Astrocyte of the cerebellum (primary cell): ENCODE data around the gene S100B.

Experiments used
- DNase-seq: peaks from one replicate; pipeline ENCODE4 v3.0.0-alpha.2; 2011; ENCODE audit warnings: low read depth
- H3K4me3 ChIP-seq: 2 replicates; pipeline ENCODE4 v1.5.1; 2011; ENCODE audit warnings: mild to moderate bottlenecking, low read depth, low read length, moderate library complexity
- in situ Hi-C: cut with HindIII; loops from 2 replicates; pipeline ENCODE4 v1.10.0; 2017; ENCODE audit warnings: low sequenced_read_pairs
- TF ChIP-seq, protein P1 (sequence below): IDR thresholded peaks from 2 replicates; pipeline ENCODE4 v1.5.1; 2012; ENCODE audit warnings: low read length, low read depth, moderate library complexity, mild to moderate bottlenecking; ENCODE audit errors: missing control alignments

Gene S100B

DNA sequence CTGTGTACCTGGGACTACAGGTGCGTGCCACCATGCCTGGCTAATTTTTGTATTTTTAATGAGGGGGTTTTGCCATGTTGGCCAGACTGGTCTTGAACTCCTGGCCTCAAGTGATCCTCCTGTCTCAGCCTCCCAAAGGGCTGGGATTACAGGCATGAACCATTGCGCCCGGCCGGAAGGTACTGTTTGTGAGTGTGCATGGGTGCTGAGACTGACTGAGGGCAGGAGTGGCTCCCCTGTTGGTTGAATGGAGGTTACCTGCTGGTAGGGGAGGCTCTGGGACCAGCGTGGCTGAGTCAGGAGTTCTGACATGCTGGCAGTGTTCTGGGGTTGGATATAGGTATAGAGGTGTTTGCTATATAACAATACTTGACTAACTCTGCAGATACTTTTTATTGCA is 41.0 kb upstream of the S100B start:
- DNase-seq: no peak
- TF ChIP-seq, protein P1, sequence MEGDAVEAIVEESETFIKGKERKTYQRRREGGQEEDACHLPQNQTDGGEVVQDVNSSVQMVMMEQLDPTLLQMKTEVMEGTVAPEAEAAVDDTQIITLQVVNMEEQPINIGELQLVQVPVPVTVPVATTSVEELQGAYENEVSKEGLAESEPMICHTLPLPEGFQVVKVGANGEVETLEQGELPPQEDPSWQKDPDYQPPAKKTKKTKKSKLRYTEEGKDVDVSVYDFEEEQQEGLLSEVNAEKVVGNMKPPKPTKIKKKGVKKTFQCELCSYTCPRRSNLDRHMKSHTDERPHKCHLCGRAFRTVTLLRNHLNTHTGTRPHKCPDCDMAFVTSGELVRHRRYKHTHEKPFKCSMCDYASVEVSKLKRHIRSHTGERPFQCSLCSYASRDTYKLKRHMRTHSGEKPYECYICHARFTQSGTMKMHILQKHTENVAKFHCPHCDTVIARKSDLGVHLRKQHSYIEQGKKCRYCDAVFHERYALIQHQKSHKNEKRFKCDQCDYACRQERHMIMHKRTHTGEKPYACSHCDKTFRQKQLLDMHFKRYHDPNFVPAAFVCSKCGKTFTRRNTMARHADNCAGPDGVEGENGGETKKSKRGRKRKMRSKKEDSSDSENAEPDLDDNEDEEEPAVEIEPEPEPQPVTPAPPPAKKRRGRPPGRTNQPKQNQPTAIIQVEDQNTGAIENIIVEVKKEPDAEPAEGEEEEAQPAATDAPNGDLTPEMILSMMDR: no peak
- H3K4me3 ChIP-seq: no peak overlapping the region
- in situ Hi-C loops: no loop called here

DNA sequence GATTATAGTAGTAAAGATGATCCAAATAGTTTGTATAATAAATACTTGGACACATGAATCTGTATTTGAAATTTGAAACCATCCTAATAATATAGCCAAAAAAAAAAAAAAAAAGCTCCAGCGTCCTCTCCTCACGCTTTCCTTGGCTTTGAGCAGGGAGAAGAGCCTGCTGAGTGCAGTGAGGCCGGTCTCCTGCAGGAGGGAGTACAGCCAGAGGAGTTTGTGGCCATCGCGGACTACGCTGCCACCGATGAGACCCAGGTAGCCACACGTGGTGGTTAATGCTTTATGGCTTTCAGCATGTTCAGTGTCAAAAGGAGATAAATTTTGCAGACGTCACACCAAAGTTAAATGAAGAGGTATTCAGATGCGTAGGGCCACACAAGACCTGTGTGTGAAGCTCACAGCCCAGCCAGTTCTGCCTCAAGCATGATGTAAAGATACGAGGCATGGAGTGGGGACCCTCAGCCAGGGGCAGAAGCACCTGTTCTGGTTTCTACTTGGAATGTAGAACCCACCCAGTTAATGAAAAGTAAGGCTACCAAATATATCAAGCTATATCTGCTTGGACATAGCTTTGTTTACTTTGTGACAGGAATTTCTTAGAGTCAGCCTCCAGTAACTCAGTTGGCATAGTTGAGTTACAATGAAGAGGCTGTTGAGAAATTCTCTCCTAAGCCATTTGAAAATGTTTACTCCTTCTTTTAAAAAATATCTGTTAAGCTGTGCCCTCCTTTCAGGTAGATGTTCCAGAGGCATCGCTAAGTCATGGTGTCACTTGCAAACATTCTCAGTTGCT is 38.7 kb upstream of the S100B start:
- in situ Hi-C loops: no loop called here
- TF ChIP-seq, protein P1: no peak
- no peak for DNase-seq

DNA sequence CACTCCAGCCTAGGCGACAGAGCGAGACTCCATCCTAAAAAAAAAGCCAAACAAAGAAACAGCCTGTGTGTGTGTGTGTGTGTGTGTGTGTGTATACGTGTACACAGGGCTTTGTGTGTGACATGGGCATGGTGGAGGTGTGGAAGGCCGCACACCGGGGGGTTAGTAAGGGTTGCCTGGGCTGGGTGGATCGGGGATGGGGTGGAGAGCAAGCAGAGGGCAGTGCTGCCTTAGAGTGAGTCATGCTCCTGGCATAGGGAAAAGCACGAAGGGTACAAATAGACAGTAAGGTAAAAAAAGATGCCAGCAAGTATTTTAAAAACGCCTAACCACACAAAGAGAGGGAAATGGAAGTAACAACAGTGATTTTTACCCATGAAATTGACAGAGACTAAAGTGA is 36.8 kb upstream of the S100B start:
- in situ Hi-C loops: no loop called here
- H3K4me3 ChIP-seq: no peak overlapping the region
- TF ChIP-seq, protein P1: no peak
- DNase-seq: no peak

More for the DNA sequence above, 38.7 kb upstream of the S100B start:
- no peak overlapping the region for H3K4me3 ChIP-seq

DNA sequence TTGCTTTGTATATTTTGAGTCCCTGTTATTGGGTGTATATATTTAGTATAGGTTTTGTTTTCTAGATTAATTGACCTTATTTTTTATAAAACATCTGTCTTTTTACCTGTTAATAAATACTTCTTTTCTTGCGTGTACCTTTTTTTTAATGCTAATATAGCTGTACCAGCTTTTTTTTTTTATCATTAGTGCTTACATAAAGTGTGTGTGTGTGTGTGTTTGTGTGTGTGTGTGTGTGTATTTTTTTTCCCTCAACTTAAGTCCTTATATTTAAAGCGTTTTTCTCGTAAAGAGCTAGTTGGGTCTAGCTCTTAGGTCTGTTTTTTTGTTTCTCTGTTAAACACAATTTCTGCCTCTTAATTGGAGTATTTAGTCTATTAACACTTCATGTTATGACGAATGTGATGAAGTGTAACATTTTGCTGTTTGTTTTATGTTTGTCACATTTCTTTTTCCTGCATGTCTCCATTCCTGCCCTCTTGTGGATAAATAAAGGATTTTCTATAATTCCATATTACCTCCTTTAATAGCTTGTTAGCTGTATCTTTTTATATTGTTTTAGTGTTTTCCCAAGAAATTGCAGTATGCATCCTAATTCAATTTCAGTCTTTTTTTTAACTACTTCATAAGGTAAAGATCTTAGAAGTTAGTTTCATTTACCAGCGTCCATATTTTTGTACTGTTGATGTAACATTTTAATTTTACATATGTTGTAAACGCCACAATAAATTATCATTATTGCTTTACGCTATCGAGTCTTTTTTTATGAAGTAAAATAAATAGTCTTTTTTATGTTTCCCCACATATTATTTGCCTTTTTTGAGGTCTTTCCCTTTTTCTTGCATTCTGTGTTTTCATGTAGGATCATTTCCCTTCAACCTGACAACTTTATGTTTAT is 34.9 kb upstream of the S100B start:
- no peak overlapping the region for H3K4me3 ChIP-seq
- DNase-seq: no peak
- TF ChIP-seq, protein P1: no peak
- in situ Hi-C loops: no loop called here

DNA sequence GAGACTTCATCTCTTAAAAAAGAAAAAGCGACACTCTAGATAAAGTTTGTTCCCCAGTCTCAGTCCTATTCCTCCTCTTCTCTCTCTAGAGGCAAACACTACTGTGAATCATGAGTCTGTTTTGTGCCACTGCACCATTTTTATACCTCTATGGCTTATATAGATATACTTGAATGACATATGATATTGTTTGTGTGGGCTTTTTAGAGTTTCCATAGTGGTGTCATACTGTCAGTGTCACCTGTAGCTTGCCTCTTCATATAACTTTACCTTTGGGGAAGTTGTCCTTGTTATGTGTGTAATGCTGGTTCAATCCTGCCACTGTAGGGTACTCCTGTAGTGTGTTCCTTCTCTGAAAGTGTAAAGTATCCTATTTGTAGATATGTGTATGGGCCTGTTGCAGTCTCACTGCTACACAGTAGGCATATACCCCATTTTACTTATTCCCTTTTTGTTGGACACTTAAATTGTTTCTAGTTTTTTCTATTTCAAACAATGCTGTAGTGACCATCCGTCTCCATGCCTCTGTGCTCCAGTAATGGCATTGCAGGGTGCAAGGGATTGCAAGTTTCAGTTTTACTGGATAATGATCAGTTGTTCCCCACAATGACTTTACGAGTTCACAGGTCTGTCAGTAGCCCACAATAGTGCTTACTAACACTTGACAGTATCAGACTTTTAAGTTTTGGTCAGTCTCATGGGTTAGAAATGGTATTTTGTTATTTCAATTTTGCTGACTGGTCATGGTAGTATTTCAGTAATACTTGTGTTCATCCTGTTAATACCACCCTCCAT is 33.3 kb upstream of the S100B start:
- in situ Hi-C loops: no loop called here
- peak overlapping the region; percentile 24 for H3K4me3 ChIP-seq

More for the DNA sequence above, 33.3 kb upstream of the S100B start:
- TF ChIP-seq, protein P1: no peak
- no peak for DNase-seq
